GM18505 (cell line): ENCODE data around the gene SORCS2.

Experiments used
- ATAC-seq: cut with Tn5 transposase; IDR thresholded peaks from one replicate; pipeline ENCODE4 v1.9.1; 2021; ENCODE audit not compliant: unreplicated experiment
- POLR2A ChIP-seq: IDR thresholded peaks from 4 replicates; pipeline ENCODE4 v1.6.1; 2011; ENCODE audit warnings: borderline replicate concordance; ENCODE audit not compliant: insufficient read depth, insufficient read length; ENCODE audit errors: extremely low read depth

Gene SORCS2

DNA sequence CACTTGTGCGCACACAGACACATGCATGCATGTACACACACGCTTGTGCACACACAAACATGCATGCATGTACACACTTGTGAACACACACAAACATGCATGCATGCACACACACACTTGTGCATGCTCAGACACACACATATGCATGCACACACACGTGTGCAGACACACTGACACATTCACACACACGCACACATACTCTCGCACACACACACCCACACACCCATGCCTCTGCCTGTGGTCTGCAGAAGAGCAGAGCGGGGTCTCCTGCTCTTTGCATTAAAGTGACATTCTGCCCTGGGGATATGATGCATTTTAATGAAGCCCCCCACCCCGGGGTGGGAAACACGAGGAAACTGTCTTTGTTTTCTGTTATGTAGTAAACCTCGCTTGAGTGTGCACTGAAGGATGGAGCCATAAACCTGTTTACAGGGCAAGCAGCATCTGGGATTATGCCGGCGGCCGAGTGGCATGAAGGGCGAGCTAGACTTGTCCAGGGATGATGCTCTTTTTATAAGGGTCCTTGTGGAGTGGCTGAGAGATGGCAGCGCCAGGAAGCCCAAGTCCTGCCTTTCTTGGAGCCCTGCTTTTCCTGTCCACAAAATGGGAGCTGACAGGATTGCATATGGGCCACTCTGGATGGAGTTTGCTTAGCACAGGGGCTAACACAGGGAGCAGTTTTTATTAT, 224.6 kb downstream of the SORCS2 start:
- no peak for TF ChIP-seq POLR2A
- no peak for ATAC-seq

DNA sequence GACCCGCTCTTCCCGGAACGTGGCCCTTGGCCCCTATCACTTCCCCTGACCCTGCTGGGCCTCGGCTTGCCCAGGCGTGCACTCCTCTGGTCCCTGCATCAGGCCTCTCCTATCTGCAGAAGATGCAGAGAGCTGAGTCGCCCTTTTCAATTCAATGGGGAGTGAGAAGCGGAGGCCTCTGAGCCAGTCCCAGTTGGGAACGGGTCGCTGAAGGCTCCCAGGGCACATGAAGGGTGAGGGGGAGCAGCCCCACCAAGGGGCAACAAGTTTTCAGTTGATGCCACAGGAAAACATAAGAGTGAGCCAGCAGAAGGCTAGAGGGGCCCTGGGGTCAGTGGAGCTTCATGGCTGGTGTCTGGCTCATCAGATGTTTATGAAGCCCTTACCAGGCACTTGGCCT, 225.3 kb downstream of the SORCS2 start:
- no peak for ATAC-seq
- TF ChIP-seq POLR2A: no peak

DNA sequence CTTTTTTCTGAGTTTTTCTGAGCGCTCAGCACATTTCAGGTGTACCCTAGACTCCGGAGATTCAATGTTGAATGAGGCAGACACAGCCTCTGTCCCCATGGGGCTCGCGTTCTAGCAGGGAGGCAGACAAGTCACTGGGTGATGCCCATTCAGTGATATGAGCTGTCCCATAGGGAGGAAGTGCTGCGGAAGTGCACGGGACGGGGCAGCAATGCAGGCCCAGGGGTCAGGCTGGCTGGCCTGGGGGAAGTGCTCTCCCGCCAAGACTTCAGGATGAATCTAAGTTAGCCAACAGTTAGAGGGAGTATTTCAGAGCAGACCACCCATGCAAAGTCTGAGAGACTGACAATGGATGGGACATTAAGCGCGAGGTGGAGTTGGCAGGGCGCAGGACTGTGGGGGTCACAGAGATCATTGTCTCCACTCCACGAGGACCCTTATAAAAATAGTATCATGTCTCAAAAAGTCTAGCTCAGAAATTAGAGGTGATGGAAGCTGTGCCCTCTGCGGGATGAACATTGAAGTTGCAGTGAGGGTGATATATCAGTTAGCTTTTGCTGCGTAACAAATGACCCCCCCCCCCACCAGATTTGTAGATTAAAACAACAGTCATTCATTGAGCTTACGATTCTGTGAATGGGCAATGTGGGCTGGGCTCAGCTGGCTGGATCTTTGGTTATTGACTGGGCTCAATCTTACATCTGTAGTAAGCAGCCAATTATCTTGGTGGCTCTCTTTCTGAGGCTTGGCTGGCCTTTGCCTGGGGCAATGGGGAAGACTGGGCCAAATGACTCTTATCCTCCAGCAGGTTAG, 226.0 kb downstream of the SORCS2 start:
- no peak for TF ChIP-seq POLR2A
- no peak for ATAC-seq

DNA sequence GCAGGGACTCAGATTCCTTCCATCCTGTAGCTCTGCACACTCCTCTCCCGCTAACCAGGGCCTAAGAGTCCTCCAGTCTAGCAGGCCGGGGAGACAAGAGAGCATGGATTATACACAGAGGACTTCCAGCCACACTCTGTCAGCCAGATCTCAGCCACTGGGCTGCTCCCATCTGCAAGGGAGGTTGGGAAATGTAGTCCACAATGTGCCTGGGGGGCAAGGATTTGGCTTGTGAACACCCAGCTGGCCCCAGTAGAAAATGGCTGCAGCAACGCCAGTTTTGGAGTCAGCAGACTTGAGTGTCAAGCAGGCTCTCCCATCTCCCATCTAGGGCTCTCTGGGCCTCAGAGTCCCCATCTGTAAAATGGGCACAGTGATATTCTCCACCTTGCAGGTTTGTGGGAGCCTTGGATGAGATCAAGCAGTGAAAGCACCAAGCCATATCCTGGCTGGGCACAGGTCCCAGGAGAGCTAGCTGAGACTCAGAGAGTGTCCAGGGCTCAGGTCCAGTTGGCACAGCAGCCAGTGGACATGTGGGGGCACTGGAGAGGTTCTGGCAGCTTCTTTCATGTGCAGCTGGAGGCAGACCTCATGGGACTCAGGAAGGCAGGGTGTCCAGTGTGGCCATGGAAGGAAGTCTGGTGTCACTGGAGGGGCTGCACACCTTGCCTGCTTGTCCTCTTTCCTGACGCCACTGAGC, 227.8 kb downstream of the SORCS2 start:
- TF ChIP-seq POLR2A: no peak
- no peak for ATAC-seq

DNA sequence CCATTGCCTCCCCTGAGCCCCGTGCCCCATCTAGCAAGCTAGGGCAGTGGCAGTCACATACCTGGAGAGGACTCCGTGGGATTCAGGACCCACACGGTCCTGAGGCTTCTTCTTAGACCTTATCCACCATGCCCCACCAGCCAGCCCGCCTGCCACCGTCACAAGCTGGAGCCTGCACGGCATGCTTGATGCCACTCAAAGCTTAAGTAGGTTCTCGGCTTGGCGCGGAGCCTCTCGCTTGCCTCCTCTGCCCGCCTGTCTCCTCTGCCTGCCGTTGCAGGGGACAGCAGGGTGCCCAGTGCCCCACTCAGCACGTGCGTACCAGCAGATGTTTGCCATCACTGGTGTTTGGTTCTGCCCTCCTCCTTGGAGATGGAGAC, 228.3 kb downstream of the SORCS2 start:
- TF ChIP-seq POLR2A: no peak
- no peak for ATAC-seq

DNA sequence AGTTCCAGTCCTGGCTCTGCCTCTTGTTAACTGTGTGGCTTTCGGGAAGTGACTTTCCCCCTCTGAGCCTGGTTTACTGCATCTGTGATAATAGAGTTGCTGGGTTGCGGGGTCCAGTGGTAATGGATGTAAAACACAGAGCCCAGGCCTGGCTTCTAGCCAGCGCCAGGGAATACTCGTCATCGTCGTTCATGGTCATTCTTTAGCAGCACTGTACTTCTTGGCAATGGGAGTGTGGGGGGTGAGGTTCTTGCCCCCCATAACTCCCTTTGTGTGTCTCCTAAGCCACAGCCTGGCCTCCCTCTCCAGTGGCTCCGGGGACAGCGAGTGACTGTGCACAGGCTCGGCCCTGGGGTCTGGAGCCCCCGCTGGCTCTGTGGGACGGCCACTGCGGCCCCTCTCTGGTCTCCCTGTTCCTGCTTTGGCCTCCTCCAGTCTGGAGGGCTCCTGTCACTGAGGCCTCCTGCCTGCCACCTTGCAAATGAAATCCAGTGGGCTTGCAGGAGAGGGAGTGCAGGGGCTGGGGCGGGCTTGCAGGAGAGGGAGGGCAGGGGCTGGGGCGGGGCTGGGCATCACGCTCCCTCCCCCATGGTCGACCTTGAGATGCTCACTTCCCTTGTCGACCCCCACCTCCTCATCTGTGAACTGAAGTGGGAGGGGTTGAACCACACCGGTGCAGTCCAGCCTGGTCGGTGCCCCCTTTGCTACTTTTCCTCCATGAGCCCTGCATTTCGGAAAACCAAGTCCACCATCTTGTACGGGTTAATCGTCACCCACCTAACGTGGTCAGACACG, 229.2 kb downstream of the SORCS2 start:
- no peak for TF ChIP-seq POLR2A

DNA sequence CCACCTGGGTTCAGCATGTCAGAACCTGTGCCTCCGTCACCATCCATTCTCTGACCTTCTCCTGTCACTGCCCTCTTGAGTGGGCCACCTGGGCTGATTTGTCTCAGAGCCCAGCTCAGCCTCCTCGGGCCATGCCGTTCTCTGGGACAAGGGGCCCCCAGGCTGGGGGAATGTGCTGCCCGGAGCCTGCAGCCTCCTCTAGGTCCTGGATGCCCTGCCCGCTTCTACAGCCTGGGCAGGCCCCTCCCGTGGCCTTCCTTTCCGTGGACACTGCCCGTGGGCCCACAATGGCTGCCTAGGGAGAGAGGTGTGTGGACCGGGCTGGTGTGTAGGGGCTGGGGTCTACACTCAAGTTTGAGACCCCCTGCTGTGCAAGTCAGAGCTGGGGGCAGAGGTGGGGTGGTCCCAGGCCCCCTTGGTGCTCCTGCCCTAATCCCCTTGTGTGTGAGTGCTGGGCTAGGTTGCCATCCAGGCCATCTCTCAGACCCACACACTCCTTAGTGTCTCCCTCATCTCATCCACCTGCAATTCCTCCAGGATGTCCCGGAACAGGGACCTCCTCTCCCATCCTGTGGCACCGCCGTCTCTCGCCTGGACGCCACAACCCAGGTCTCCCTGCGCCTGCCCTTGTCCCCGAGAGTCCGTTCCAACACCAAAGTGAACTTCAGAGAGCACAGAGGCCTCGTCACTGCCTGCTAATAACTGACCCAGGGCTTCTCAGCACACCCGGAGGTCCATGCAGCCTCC, 230.0 kb downstream of the SORCS2 start:
- TF ChIP-seq POLR2A: no peak
- ATAC-seq: no peak

More for the DNA sequence above, 229.2 kb downstream of the SORCS2 start:
- no peak for ATAC-seq

DNA sequence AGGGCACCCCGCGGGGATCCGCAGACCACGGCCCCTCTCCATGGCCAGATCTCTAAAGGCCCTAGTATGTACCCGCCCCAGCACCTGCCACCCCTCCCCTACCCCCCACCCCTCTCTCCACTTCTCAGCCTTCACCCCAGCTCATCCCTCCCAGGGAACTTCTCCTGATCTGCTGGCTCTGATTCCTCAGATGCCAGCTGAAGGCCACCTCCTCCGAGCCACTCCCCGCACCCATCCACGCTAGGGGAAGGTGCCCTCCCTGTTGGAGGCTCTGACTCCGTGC, 230.5 kb downstream of the SORCS2 start:
- no peak for TF ChIP-seq POLR2A
- no peak for ATAC-seq

DNA sequence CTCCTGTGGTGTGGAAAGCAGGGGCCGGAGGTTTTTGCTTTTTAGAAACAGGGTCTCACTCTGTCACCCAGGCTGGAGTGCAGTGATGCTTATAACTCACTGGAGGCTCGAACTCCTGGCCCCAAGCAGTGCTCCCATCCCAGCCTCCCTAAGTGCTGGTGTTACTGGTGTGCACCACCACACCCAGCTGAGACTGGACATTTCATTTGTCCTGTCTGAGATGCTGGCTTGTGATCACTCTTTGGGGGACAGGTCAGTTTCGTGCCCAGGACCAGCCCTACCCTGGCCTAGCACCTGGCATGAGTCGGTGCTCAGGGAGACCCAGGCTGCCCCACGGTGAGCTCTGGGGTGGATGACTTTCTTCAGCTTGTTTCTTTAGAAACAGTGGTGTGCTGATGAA, 231.1 kb downstream of the SORCS2 start:
- no peak for TF ChIP-seq POLR2A
- ATAC-seq: no peak

DNA sequence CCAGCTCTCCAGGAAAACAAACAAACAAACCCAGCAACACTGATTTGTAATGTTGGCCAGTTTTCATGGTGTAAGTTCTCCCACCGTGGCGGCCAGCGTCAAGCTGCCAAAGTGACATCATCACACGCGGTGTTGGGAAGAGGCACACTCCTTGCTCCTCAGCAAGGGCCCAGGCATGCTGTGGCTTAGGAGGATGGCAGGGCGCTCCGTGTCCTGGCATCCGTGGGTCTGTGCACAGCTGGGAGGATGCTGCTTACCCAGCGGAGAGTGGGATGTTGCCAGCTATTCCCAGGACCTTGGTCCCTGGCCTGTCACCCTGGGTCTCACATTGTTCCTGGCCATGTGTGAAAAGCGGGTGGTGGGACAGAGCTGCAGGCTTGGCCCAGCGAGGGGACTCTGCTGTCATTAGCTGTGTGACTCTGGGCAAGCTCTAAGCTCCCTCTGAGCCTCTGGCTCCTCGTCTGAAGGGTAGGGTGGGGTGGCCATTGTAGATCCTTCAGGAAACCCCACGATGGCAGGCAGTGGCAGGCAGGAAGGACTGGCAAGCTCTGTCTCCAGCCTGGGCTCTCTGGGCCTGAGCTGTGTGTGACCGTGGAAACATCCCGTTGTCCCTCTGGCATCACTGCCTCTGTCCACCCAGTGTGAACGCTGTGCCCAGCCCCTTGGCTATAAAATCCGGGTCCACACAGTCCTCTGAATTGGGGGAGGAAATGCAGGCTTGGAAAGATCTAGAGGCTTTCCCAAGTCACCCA, 231.6 kb downstream of the SORCS2 start:
- TF ChIP-seq POLR2A: no peak
- ATAC-seq: no peak

DNA sequence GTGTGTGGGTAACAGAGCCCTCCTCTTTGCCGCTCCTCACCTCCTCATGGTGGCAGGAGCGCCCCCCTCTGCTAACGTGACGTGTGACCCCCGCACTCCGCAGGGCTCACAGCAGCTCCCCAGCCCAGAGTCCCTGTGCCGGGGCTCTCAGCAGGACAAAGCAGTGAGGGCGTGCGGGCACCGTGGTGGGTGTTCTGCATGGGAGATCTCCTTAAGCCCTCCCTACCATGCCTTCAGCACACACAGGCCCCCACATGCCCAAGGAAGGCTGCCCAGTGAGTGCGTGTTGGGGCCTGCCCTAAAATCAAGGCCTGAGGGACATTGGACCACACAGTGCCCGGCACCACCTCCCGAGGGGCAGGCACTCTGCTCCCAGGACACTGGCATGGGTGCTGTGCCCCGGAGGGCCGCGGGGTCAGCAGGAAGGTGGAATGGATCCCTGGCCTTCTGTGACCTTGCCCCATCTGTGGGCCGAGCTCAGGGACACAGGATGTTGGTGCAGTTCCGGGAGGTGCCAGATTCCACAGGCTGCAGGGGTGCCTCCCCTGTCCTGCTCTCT, 232.3 kb downstream of the SORCS2 start:
- no peak for TF ChIP-seq POLR2A
- no peak for ATAC-seq

DNA sequence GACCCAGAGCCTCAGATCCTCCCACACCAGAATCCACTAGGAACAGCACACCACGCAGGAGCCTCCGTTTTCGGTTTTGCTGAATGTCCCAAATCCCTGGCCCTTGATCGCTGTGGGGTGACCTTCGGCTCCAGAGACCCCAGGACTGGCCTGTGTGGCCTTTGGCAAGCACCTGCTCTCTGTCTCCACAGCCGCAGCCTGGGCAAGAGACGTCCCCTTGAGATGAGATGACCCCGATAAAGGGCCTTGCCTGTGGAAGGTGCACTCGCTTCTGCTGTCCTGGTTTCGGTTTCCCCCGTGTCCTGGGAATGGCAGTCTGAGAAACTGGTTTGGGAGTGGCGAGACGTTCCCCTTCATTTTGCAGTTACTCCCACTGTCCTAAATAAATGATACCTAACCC, 232.8 kb downstream of the SORCS2 start:
- no peak for TF ChIP-seq POLR2A
- ATAC-seq: no peak
